HEK293 (cell line): ENCODE measurements around the gene CFAP97D2.

Experiments used
- KLF10 ChIP-seq: fragments of 450-650 bp; IDR thresholded peaks from 2 replicates; pipeline ENCODE4 v1.5.1; 2018; ENCODE audit warnings: missing biosample characterization, mild to moderate bottlenecking, missing genetic modification characterization
- ZBTB20 ChIP-seq: fragments of 450-650 bp; formaldehyde crosslinking; IDR thresholded peaks from 2 replicates; pipeline ENCODE4 v1.5.1; 2016; ENCODE audit warnings: missing biosample characterization, missing genetic modification characterization
- ZBTB21 ChIP-seq: fragments of 450-650 bp; formaldehyde crosslinking; IDR thresholded peaks from 2 replicates; pipeline ENCODE4 v1.5.1; 2017; ENCODE audit warnings: missing biosample characterization, missing genetic modification characterization
- ZNF19 ChIP-seq: fragments of 450-650 bp; formaldehyde crosslinking; IDR thresholded peaks from 2 replicates; pipeline ENCODE4; 2016; ENCODE audit warnings: missing biosample characterization, missing genetic modification characterization, low read depth
- ZNF248 ChIP-seq: fragments of 450-650 bp; formaldehyde crosslinking; IDR thresholded peaks from 2 replicates; pipeline ENCODE4 v1.5.1; 2017; ENCODE audit warnings: missing biosample characterization, missing genetic modification characterization
- ZNF514 ChIP-seq: fragments of 450-650 bp; formaldehyde crosslinking; IDR thresholded peaks from 2 replicates; pipeline ENCODE4 v1.5.1; 2016; ENCODE audit warnings: missing biosample characterization, missing genetic modification characterization
- TF ChIP-seq, protein P1 (sequence below): fragments of 450-650 bp; formaldehyde crosslinking; IDR thresholded peaks from 2 replicates; pipeline ENCODE4 v1.5.1; 2016; ENCODE audit warnings: missing biosample characterization, missing genetic modification characterization
- TF ChIP-seq, protein P2 (sequence below): fragments of 450-650 bp; formaldehyde crosslinking; IDR thresholded peaks from 2 replicates; pipeline ENCODE4 v1.5.1; 2016; ENCODE audit warnings: missing biosample characterization, missing genetic modification characterization, borderline replicate concordance

DNA sequence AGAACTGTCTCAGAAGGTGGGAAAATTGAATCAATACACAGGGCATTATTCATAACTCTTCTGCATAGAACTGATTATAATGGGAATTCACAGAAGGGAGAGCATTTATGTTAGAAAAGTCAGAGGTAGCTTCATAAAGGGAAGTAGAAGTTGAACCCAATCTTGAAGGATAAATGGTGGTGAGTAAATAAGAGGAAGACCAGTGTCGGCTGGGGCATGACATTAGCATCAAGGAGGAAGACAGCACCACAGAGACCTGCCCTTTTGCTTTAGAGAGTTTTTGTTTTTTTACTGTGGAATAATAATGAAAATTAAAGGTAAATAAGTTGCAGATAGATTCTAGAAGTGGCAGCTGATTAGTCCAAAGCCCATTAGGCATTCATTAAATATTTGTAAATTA lies 77.5 kb downstream of the CFAP97D2 start:
- TF ChIP-seq, protein P1, sequence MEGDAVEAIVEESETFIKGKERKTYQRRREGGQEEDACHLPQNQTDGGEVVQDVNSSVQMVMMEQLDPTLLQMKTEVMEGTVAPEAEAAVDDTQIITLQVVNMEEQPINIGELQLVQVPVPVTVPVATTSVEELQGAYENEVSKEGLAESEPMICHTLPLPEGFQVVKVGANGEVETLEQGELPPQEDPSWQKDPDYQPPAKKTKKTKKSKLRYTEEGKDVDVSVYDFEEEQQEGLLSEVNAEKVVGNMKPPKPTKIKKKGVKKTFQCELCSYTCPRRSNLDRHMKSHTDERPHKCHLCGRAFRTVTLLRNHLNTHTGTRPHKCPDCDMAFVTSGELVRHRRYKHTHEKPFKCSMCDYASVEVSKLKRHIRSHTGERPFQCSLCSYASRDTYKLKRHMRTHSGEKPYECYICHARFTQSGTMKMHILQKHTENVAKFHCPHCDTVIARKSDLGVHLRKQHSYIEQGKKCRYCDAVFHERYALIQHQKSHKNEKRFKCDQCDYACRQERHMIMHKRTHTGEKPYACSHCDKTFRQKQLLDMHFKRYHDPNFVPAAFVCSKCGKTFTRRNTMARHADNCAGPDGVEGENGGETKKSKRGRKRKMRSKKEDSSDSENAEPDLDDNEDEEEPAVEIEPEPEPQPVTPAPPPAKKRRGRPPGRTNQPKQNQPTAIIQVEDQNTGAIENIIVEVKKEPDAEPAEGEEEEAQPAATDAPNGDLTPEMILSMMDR, result no peak
- TF ChIP-seq ZBTB21, result no peak
- TF ChIP-seq ZBTB20, result no peak
- TF ChIP-seq ZNF19 (tag by site-specific recombination), result no peak
- no peak for TF ChIP-seq ZNF248 (tag by site-specific recombination)
- no peak for TF ChIP-seq KLF10
- no peak for TF ChIP-seq ZNF514 (tag by site-specific recombination)
- TF ChIP-seq, protein P2, sequence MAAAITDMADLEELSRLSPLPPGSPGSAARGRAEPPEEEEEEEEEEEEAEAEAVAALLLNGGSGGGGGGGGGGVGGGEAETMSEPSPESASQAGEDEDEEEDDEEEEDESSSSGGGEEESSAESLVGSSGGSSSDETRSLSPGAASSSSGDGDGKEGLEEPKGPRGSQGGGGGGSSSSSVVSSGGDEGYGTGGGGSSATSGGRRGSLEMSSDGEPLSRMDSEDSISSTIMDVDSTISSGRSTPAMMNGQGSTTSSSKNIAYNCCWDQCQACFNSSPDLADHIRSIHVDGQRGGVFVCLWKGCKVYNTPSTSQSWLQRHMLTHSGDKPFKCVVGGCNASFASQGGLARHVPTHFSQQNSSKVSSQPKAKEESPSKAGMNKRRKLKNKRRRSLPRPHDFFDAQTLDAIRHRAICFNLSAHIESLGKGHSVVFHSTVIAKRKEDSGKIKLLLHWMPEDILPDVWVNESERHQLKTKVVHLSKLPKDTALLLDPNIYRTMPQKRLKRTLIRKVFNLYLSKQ (tag by site-specific recombination), result no peak
